ENCODE data around the gene MBNL2. TPM values are rescaled to one million over a fixed set of nuclear protein-coding genes. Genes with fewer than 3 reads are reported as not detected.

Gene MBNL2
- total RNA-seq, 1 donor from 2014 or later = 80.0 TPM

GRCh38 chr13:97250560-97250959 is 28.4 kb downstream of the MBNL2 start:
- no peak for DNase-seq (ENCODE audit: low spot score)

DNA sequence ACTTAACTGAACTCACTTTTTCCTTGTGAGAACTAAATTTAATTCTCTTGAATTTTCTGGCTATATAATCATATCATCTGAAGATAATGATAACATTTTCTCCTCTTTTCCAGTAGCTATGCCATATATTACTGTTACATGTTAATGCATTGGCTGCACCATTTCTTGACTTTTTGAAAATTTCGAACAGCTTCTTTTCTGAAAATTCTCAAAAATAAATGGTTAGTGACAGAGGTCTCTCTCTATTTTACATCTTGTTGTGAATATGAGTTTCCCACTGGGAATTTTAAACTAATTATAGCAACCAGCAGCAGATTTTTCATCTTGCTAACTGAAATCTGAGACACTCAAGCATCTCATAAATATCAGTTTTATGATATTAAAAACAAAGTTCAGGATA is 30.6 kb downstream of the MBNL2 start:
- no peak for DNase-seq (ENCODE audit: low spot score)

DNA sequence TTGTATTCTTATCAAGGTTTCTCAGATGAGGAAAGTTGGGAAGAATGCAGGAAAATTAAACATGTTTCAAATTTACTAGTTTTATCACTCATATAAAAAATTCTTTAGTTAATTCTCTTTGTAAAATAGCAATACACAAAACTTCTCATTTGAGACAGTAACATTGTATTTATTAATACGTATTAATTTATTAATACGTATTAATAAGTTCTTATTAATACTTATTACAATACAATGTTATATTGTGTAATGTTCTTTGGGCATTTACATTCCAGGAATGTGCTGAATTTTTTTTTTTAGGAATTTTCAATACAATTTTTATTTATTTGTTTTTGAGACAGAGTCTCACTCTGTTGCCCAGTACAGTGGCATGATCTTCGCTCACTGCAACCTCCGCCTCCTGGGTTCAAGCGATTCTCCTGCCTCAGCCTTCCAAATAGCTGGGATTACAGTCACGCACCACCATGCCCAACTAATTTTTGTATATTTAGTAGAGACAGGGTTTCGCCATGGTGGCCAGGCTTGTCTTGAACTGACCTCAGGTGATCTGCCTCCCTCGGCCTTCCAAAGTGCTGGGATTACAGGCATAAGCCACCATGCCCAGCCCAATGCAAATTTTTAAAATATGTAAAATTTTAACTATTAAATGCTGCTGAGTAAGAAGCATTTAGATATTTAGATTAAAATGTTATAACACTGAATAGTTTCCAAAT is 31.6 kb downstream of the MBNL2 start:
- no peak for DNase-seq (ENCODE audit: low spot score)

- no peak for DNase-seq (ENCODE audit: low spot score)
These were observed 32.7 kb downstream of the MBNL2 start for GRCh38 chr13:97254816-97255215.

DNA sequence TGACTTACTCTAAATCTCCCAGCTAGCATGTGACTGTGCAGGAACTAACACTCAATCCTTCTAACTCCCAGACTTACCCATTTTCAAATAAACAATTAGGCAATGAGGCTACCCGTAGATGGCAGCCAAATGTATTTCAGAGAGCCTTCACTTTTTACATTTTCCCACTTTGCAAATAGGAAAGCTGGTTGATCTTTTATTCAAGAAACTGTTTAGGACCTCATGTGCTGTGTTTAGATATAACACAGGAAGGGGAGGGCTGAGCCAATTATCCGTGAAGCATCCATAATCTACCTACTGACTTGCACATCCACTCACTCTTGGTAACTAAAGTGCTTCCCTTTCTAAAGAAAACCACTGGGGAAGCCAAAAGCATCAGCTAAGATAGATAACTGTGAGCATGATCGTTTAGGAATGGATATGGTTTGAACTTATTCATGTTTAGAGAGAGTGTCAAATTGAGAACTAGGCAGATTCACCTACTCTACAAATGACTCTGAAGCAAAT is 33.4 kb downstream of the MBNL2 start:
- no peak for DNase-seq (ENCODE audit: low spot score)

DNA sequence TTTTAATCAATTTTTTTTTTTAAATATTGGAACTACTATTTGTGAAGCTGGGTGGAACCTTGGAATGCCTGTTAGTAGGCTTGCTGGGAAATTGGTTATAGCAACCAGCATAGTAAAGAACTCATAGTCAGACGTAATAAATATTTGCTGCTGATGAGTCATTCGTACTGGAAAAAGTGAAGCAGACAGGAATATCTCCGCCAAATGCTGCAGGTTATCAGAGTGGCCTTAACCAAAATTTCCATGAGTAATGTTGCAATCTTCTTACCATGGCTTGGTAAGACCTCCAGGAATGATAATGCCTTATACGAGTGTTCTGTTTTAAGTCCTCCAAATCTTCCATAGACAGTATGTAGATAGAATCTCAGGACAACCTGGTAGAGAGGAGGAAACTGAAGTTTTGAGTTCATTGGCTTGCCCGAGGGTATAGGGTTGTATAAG is 34.2 kb downstream of the MBNL2 start:
- DNase-seq (ENCODE audit: low spot score) = no peak

DNA sequence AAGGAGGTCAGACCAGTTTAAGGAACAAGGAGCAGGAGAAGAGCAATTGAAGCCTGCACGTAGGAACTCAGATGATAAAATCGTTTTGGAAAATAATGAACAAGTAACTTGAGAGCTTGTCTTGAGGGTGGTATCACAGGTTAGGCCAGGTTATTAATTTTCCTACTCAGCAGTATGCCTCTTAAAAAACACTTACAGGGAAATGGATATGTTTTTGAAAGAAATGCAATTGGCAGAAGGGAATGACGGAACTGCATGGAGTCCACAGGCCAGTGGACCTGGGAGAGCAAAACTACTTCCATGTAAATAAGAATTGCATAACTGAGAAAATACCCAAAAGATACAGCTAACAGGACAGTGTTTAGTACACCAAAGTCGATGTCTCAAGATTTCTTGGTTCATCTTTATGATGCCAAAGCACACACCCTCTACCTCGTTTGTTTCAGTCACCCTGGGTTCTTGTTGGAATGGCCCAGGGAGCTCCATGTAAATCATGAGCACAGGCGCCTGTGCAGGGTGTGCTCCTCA is 35.2 kb downstream of the MBNL2 start:
- no peak for DNase-seq (ENCODE audit: low spot score)

DNA sequence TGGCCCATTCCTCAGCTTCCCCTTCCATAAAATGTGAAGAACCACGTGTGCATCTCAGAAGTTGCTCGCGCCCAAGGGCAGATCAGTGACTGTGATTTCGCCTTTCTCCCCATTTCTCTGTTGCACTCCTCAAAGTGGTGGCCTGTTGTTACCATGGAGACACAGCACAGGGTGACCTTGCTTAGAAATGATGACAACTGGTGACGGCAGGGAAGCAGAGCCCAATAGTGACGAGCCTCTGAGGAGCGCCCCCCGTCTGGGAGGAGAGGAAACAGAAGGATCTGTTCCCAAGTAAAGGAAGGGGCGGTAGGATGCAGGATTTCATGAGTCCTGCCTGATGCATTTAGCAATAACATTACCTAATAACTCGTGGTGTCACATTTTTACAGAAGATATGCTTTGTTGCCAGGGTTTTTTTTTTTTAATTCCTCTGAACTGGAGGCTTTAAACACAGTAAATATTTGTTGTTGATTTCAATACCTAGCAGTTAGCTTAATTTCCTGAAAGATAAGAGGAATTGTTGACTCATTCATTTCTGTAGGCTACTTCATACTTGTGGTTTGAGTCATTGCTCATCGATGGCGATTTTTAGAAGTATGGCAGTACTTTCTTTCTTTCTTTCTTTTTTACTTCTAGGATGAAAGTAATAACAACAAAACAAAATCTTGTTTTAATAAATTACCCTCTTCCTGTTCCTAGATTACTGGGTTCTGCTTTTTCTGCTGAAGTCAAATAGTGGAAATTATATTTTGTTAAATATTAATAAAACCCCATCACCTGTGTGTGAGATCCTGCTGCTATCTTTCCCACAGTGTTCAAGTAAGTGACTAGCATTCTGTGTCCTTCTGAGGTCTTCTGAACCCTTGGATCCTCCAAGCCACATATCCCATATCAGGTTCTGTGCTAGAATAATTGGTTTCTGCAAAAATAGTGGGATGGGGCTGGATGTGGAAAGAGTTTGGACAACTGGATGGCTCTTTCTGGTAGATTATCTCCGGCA is 36.0 kb downstream of the MBNL2 start:
- no peak for DNase-seq (ENCODE audit: low spot score)

GRCh38 chr13:97258801-97259200 is 36.7 kb downstream of the MBNL2 start:
- no peak for DNase-seq (ENCODE audit: low spot score)

GRCh38 chr13:97259410-97259797 is 37.3 kb downstream of the MBNL2 start:
- DNase-seq (ENCODE audit: low spot score) = no peak

- no peak for DNase-seq (ENCODE audit: low spot score)
These were observed 37.9 kb downstream of the MBNL2 start for GRCh38 chr13:97259798-97260714.

GRCh38 chr13:97261254-97262005 is 39.3 kb downstream of the MBNL2 start:
- DNase-seq (ENCODE audit: low spot score) = no peak

GRCh38 chr13:97262058-97262457 is 39.9 kb downstream of the MBNL2 start:
- no peak for DNase-seq (ENCODE audit: low spot score)

DNA sequence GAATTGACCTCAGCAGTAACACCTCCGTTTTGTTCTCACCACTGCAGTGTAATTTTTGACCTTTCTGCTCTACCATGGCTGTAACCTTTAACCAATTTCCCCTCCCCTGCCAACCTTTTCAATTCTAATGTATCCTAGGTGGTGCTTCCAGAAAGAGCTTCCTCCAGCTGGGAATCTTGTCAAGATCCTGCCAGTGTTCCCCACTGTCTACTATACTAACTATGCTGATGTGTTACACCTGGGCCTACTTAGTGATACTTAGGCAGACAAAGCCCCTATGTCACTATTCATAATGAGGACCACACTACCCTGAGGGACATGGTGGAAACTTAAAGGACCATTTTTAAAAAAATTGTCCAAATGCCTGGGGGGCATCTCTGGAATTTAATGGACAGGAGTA is 41.0 kb downstream of the MBNL2 start:
- DNase-seq (ENCODE audit: low spot score) = no peak

DNA sequence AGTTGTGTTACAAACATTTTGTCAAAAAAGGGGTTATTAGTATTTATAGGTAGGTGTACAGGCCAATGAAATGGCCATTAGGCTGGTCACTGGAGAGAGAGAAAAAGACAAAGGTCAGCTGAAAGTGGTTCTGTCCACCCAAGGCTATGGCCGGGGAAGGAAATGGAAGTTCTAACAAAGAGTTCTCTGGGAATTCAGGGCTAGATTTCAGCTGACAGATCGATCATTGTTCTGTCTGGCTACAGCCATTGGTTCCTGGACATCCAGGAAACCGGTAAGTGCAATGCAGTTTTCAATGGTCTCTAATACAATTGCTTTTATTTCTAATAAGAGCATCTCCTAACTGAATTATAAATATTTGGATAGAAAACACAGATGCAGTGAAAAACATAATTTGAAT is 42.5 kb downstream of the MBNL2 start:
- no peak for DNase-seq (ENCODE audit: low spot score)

- DNase-seq (ENCODE audit: low spot score) = no peak
These were observed 44.2 kb downstream of the MBNL2 start for GRCh38 chr13:97266332-97266731.

DNA sequence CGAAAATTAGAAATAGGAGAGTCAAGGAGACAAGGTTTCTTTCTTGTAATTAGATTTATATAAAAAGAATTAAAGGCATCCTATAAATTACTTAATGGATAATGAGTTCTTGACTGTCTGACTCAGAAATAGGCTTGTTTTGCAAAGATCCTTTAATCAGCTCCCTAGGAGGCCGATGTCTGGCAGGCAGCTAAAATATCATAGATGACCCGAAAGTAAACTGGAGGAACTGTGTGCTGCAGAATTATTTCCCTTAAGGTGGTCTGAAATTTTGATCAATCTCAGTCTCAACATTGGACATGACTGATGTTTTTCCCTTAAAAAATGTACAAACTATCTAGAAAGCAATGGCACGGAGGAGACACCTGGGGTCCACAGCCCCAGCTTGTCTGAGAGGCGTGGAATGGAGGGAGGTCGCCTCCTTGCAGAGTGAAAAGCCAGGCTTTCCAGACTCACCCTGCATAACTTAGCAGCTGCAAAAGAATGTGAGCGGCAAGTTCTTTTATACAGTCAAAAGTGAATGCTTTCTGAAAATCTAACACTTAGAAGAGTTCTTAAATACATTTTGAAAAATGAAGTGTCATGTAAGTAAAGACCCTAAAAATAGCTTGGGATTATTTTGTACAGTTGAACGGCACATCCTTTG is 44.8 kb downstream of the MBNL2 start:
- no peak for DNase-seq (ENCODE audit: low spot score)

- no peak for DNase-seq (ENCODE audit: low spot score)
These were observed 45.4 kb downstream of the MBNL2 start for GRCh38 chr13:97267418-97268059.

DNA sequence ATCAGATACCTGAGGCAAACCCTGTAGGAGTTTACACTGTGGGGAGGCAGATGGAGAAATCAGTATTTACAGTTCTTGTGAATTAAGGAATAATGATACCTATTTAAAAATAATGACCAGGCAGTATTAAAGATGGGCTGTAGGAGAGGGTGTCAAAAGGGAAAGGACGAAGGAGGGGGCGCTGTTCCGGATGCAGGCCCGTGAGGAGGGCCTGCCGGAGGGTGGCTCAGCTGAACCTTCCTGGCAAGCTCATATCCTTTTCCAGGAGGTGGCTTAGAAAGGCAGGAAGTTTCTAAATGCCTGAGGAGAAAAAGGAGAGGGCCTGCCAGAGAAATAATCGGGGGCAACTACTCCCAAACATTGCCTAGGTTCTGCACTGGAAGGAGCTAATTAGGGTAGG is 46.6 kb downstream of the MBNL2 start:
- DNase-seq (ENCODE audit: low spot score) = no peak
